ENCODE results near the gene B4GALT1. TPM values are rescaled to one million over a fixed set of nuclear protein-coding genes. Genes with fewer than 3 reads are reported as not detected.
"Not testable (repeated sequence)": the region's sequence is repeated elsewhere in the genome, so short reads cannot be mapped to it uniquely, and the experiment has no call there.

B4GALT1 gene
- total RNA-seq, 1 experiment from 2014 or later = 31.4 TPM

GRCh38 chr9:33092634-33093033, 74.5 kb downstream of the B4GALT1 start (continued):
- no peak for TF ChIP-seq ATF3 (IDR thresholded peaks at IDR 0.05)
- no peak for TF ChIP-seq POLR2A (IDR thresholded peaks at IDR 0.05; ENCODE audit: borderline replicate concordance, extremely low read depth, insufficient read depth, insufficient read length)
- no peak for TF ChIP-seq CEBPB (IDR thresholded peaks at IDR 0.05; ENCODE audit: low read depth)
- TF ChIP-seq RAD21 (IDR thresholded peaks at IDR 0.05; ENCODE audit: low read depth) = no peak
- TF ChIP-seq ELF1 (IDR thresholded peaks at IDR 0.05; ENCODE audit: borderline replicate concordance, low read depth) = no peak

- H3K4me1 ChIP-seq (ENCODE audit: control insufficient read depth in 1 of 2, insufficient read depth in 2 of 2, low read length in 2 of 2); H3K4me3 ChIP-seq (replicated peaks in 1 of 2; ENCODE audit: low read depth in 1 of 2, low read length in 2 of 2); CTCF ChIA-PET; H3K9ac ChIP-seq (ENCODE audit: low read length); H3K9me2 ChIP-seq (ENCODE audit: insufficient read depth); H3K4me2 ChIP-seq (ENCODE audit: low read length); H3K79me2 ChIP-seq (ENCODE audit: insufficient read depth, low read length); RAD21 ChIA-PET (ENCODE audit: low non-redundant PET in 1 of 2, low total read pairs in 2 of 2, uncharacterized antibody in 2 of 2, unreplicated experiment in 2 of 2); DNase-seq (ENCODE audit: low read depth, low spot score); H4K20me1 ChIP-seq (ENCODE audit: insufficient read depth); ATAC-seq; H3K36me3 ChIP-seq (ENCODE audit: control insufficient read depth in 1 of 2, insufficient read depth in 2 of 2, low read length in 2 of 2); H3K27me3 ChIP-seq (ENCODE audit: insufficient read depth, low read length); H2AFZ ChIP-seq (ENCODE audit: low read depth, low read length, poor library complexity, severe bottlenecking); BruUV-seq (replicated peaks); POLR2A ChIA-PET; H3K27ac ChIP-seq (ENCODE audit: low read depth, low read length); H3K9me3 ChIP-seq (ENCODE audit: control insufficient read depth in 1 of 2, insufficient read depth in 1 of 2, low read depth in 1 of 2, low read length in 2 of 2); intact Hi-C loops (cut with micrococcal nuclease): not testable (repeated sequence)
Observed at GRCh38 chr9:33085672-33086071, 81.5 kb downstream of the B4GALT1 start.

GRCh38 chr9:33082538-33083326, 84.4 kb downstream of the B4GALT1 start:
- Histone ChIP-seq H3K4me1 (ENCODE audit: control insufficient read depth in 1 of 2, insufficient read depth in 2 of 2, low read length in 2 of 2) (peaks cover 0 to 10% of the 10 kb centered on the region in 2 experiments; a peak in 2 of 4 replicates), H3K27ac (ENCODE audit: low read depth, low read length) (no peak overlapping the region), H4K20me1 (ENCODE audit: insufficient read depth) (no peaks in the 10 kb centered on the region), H3K27me3 (ENCODE audit: insufficient read depth, low read length) (no peaks in the 10 kb centered on the region), H2AFZ (ENCODE audit: low read depth, low read length, poor library complexity, severe bottlenecking) (no peak overlapping the region), H3K9ac (ENCODE audit: low read length) (no peak overlapping the region), H3K9me3 (ENCODE audit: control insufficient read depth in 1 of 2, insufficient read depth in 1 of 2, low read depth in 1 of 2, low read length in 2 of 2) (no peaks in the 10 kb centered on the region), H3K4me3 (replicated peaks in 1 of 2; ENCODE audit: low read depth in 1 of 2, low read length in 2 of 2) (no peak overlapping the region), H3K9me2 (ENCODE audit: insufficient read depth) (no peaks in the 10 kb centered on the region), H3K79me2 (ENCODE audit: insufficient read depth, low read length) (no peaks in the 10 kb centered on the region), H3K4me2 (ENCODE audit: low read length) (no peak overlapping the region), H3K36me3 (ENCODE audit: control insufficient read depth in 1 of 2, insufficient read depth in 2 of 2, low read length in 2 of 2) (no peaks in the 10 kb centered on the region)
- intact Hi-C loops (cut with micrococcal nuclease) = no loop called here
- DNase-seq (ENCODE audit: low read depth, low spot score) (no peak), ATAC-seq (no peak)
- ChIA-PET POLR2A (no interaction called here), CTCF (interaction anchor here (0.9 to 1.0 kb wide), 2 partner anchors 88 to 143 kb away, joined by 4 read pairs; no protein-coding TSS in a partner anchor), RAD21 (ENCODE audit: low non-redundant PET in 1 of 2, low total read pairs in 2 of 2, uncharacterized antibody in 2 of 2, unreplicated experiment in 2 of 2) (interaction anchor here in 1 of 2 experiments (1.7 kb wide), 1 partner anchor 143 kb away, joined by 4 read pairs; no protein-coding TSS in a partner anchor)
- BruUV-seq (replicated peaks) = no TSS peak
- TF ChIP-seq POLR2AphosphoS5 (IDR thresholded peaks at IDR 0.05; ENCODE audit: low read depth, low read length) (no peak), MAX (IDR thresholded peaks at IDR 0.05) (no peak), SP1 (IDR thresholded peaks at IDR 0.05; ENCODE audit: low read depth) (no peak), CBX3 (IDR thresholded peaks at IDR 0.05; ENCODE audit: low read depth) (no peak), EZH2phosphoT487 (IDR thresholded peaks at IDR 0.05; ENCODE audit: borderline replicate concordance) (no peak), ELF1 (IDR thresholded peaks at IDR 0.05; ENCODE audit: borderline replicate concordance, low read depth) (no peak), ZBTB33 (IDR thresholded peaks at IDR 0.05; ENCODE audit: extremely low read depth, insufficient replicate concordance, low read length) (no peak), POLR2A (IDR thresholded peaks at IDR 0.05; ENCODE audit: borderline replicate concordance, extremely low read depth, insufficient read depth, insufficient read length) (no peak), FOSL1 (IDR thresholded peaks at IDR 0.05; ENCODE audit: low read depth) (no peak), JUND (IDR thresholded peaks at IDR 0.05) (no peak), CTCF (IDR thresholded peaks at IDR 0.05 in 2 of 3, conservative IDR thresholded peaks at IDR 0.05 in 1 of 3; ENCODE audit: borderline replicate concordance in 1 of 3, insufficient read depth in 1 of 3, low read depth in 2 of 3, low read length in 2 of 3) (no peak)

All from HCT116 (cell line).